Right cardiac atrium (tissue), 5 donors: Measurements from ENCODE around the gene ZER1. TPM values are rescaled to one million over a fixed set of nuclear protein-coding genes. Genes with fewer than 3 reads are reported as not detected.

ENCODE experiments used
- ATAC-seq, 2 donors: fragments of 200-7000 bp; cut with Tn5 transposase; one replicate each; pipeline versions ENCODE4 v1.8.0 to v1.9.1; 2020; ENCODE audit warnings: moderate library complexity in 2 of 2, mild to moderate bottlenecking in 1 of 2
- DNase-seq, 3 donors: peaks; one replicate each; pipeline ENCODE4 v3.0.0-alpha.2; 2020
- H3K27ac ChIP-seq: one replicate; pipeline ENCODE4 v1.5.1; 2013; ENCODE audit warnings: mild to moderate bottlenecking, low read length, control low read depth, moderate library complexity
- H3K27me3 ChIP-seq: one replicate; pipeline ENCODE4 v1.6.1; 2013; ENCODE audit not compliant: control insufficient read depth, insufficient read depth
- H3K4me1 ChIP-seq: one replicate; pipeline ENCODE4 v1.6.1; 2013; ENCODE audit warnings: low read length; ENCODE audit not compliant: control insufficient read depth, insufficient read depth
- H3K4me3 ChIP-seq: one replicate; pipeline ENCODE4 v1.5.1; 2013; ENCODE audit warnings: low read length, control low read depth
- H3K9me3 ChIP-seq: one replicate; pipeline ENCODE4 v1.6.1; 2013; ENCODE audit warnings: low read length; ENCODE audit not compliant: control insufficient read depth
- whole genome bisulfite sequencing: extraction: QIAGEN DNeasy Blood & Tissue Kit; methylation state at CpG from one replicate; pipeline ENCODE4 v1.1.7; 2013; 5-methylcytosine and 5-hydroxymethylcytosine counted together
- intact Hi-C, 4 donors: fragments of 100-400 bp; cut with DNase I; formaldehyde crosslinking; loops; one replicate each; pipeline versions ENCODE4 v1.11.0 to v1.14.0; 2022 to 2023
- polyA plus RNA-seq: library from polyadenylated mRNA; stranded (reverse); fragments of 200-250 nt; gene quantifications from one replicate; pipeline ENCODE4 v1.2.3, GENCODE V29; 2013
- total RNA-seq, 4 donors: library from RNA; stranded (reverse); fragmentation: NEBNext Ultra II Directional; extraction: Animal tissue kit (Norgen Biotek cat#: 25700); gene quantifications; one replicate each; pipeline ENCODE4 v1.2.1, GENCODE V29; 2021
- donor health status: healthy with polysubstance abuse.
- donor health status: DM: no; HTN: yes; CAD: no.
- donor health status: DM: no; HTN: no; CAD: no.
- donor health status: DM: no; HTN: yes; CAD: no; lungs with severe emphysema.
- donor health status: DM: yes; HTN: yes; CAD: no.

The ZER1 gene
- total and polyA plus RNA-seq, 5 donors = 34.7 to 56.8 (median 46.1) TPM

DNA sequence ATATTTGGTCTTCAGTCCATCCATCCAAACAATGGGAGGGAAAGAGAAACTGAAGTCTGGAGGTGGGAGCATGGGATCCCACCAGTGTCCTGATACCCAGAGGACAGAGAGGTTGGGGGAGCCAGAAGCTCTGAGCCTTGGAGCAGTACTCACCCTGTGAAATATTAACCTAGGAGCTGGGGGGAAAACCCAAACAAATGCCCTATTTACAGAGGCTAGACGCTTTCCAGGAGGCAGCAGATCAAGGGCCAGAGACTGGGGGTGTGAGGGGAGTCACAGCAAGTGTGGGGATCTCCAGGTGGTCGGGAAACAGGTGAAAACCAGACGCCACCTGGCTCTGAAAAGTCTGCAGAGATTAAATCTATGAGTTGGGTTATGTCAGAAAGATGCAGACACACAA, 6.2 kb downstream of the ZER1 start:
- intact Hi-C loops = no loop called here
- H3K27ac ChIP-seq = no peak overlapping the region
- H3K4me1 ChIP-seq = no peaks in the 10 kb centered on the region
- DNase-seq (no peak), ATAC-seq (no peak)
- WGBS = 78% methylated on average over 3 of the region's 3 CpGs
- H3K9me3 ChIP-seq = no peaks in the 10 kb centered on the region
- H3K27me3 ChIP-seq = no peaks in the 10 kb centered on the region
- no peak overlapping the region for H3K4me3 ChIP-seq

DNA sequence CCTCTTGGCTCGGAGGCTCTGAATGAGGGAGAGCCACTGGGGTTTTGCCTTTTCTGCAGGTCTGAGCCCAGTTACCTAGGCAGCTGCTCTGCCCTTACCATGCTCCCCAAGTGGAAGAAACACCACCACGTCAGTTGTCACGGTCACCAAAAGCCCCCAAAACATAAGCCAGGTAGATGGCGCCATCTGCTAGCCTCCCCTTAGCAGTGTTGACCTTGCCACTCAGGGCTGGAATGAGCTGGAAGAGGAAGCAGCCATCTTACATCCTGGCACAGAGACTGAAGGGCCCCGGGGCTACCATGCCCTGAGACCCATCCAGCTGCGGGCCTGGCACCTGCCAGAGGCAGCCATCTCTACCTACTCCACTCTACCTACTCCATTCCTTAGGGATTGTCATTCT, 7.4 kb downstream of the ZER1 start:
- H3K27me3 ChIP-seq = no peaks in the 10 kb centered on the region
- DNase-seq (no peak), ATAC-seq (no peak)
- H3K27ac ChIP-seq = no peak overlapping the region
- 81% methylated on average over 6 of the region's 6 CpGs for WGBS
- intact Hi-C loops = no loop called here
- H3K4me1 ChIP-seq = no peaks in the 10 kb centered on the region
- no peak overlapping the region for H3K4me3 ChIP-seq
- H3K9me3 ChIP-seq = no peaks in the 10 kb centered on the region

DNA sequence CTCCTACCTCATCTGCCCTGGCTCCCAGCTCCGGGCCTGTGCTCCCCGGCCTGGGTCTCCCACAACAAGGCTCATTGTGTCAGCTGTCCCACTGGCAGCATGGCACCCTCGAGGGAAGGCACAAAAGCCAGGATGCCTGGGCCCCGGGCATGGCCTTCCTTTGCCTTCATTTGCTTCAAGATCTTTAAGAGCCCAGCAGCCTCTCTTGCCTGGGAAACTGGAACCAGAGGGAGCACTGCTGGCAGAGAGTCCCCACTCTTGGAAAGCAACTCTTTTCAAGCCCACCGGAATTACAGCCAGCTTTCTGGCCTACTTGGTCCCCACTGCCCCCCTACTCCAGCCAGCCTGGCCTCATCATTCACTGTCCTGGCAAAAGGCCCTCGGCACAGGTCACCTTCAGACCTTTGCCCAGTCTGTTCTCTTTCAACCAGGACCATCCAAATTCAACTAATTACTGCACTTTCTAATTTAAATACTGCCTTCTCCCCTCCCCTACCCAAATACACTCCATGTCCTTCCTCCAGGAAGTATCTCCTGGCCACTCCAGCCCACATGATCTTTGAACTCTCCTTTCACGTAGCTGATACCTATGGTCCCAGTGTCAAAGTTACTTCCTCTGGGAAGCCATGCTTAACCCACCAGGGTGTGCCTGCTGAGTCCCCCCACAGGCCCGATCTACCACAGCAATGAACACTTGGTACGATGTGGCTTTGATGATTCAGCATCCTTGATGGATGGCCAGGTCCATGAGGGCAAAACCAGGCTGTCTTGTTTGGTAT, 8.9 kb downstream of the ZER1 start:
- DNase-seq = no peak

DNA sequence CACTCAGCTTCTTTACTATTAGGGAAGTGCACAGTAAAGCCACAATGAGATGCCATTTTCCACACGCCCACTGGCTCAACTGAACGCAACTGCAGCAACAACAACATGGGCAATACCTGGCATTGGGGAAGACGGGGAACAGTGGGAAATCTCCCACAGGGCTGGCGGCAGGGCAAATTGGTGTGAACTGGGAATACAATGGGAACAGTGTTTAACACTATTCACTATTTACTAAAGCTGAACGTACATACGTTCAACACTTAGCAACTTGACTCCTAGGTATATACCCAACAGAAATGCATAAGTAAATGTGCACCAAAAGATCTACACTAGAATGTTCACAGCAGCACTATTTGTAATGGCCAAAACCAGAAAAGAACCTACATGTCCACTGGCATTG, 14.1 kb downstream of the ZER1 start:
- DNase-seq (no peak), ATAC-seq (no peak)
- Histone ChIP-seq H3K27ac (no peak overlapping the region), H3K4me3 (no peak overlapping the region), H3K27me3 (no peaks in the 10 kb centered on the region), H3K4me1 (no peaks in the 10 kb centered on the region), H3K9me3 (no peaks in the 10 kb centered on the region)
- intact Hi-C loops = no loop called here
- 86% methylated on average over 6 of the region's 6 CpGs for WGBS

More for the DNA sequence above, 8.9 kb downstream of the ZER1 start:
- intact Hi-C loops = no loop called here
- Histone ChIP-seq H3K4me1 (no peaks in the 10 kb centered on the region), H3K4me3 (no peak overlapping the region), H3K27ac (no peak overlapping the region), H3K9me3 (no peaks in the 10 kb centered on the region), H3K27me3 (no peaks in the 10 kb centered on the region)
- no peak for ATAC-seq
- 81% methylated on average over 9 of the region's 9 CpGs for WGBS

DNA sequence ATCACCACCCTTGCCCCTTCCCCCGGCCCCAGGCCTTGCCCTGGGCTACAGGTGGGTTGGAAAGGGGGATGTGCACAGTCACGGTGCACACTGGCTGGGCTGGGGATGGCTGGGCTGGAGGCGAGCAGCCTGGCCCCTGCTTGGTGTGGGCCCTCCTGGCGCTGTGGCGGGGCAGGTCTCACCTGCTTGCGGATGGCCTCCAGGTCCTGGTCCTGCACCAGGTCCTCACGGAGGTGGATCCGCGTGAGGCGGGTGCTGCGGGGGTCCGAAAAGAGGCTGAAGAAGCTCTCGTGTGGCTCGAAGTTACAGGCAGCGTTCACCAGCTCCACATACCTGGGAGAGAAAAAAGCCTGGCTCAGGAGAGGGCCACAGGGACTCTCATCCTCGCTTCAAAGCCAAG, 18.1 kb downstream of the ZER1 start:
- no peaks in the 10 kb centered on the region for H3K9me3 ChIP-seq
- intact Hi-C loops = no loop called here
- no peak overlapping the region for H3K27ac ChIP-seq
- peak in 1 of 2 donors; percentile 26 for ATAC-seq
- no peak for DNase-seq
- no peak overlapping the region for H3K4me3 ChIP-seq
- WGBS = 95% methylated on average over 16 of the region's 16 CpGs
- H3K27me3 ChIP-seq = no peaks in the 10 kb centered on the region
- H3K4me1 ChIP-seq = no peaks in the 10 kb centered on the region

DNA sequence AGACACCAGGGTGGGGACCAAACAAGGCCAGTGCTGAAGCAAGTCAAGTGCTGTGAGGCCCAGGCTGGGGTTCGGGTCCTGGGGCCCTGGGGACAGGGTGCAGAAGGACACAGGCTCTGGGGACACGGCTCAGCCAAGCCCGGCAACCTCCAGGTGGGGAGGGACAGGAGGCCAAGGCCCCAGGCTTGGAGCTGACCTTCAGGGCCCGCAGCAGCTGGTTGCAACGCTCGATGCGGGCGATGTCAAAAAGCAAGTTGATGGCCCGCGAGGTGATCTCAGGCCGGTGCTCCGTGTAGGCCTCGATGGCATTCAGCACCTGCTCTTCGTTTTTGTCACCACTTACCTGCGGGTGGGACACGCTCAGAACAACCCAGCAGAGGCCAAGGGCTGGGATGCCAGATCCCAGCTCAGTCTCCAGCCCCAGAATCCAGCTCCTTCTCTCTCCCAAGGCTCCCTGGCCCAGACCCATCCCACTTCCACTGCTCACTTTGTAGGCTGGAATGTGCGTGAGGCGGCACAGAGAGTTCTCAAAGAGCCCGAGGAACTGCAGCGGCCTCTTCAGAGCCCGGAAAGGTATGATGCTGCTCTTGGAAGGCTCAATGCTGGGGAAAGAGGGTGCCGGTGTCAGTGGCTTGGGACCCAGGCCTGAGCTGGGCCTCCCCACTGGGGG, 20.7 kb downstream of the ZER1 start:
- Histone ChIP-seq H3K27me3 (no peaks in the 10 kb centered on the region), H3K4me3 (no peak overlapping the region), H3K27ac (no peak overlapping the region), H3K9me3 (no peaks in the 10 kb centered on the region), H3K4me1 (no peaks in the 10 kb centered on the region)
- WGBS = 90% methylated on average over 22 of the region's 22 CpGs
- DNase-seq (no peak), ATAC-seq (no peak)
- intact Hi-C loops = no loop called here

DNA sequence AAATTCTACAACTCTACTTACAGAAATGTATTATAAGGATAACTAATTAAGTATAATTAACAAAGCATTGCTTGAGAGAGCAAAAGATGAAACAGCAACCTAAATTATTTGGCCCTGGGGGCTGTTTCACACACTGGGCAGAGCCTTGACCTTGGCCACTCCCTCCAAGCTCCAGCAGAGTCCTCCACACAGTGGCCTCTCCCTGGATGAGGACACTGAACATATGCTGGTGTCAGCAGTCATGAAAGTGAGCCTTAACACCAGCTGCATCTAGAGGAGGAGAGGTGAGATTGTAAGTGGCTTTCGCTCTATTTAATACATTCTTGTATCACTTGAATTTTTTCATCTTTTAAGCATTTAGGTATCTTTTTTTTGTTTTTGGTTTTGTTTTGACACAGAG, 24.5 kb downstream of the ZER1 start:
- ATAC-seq (no peak), DNase-seq (no peak)
- intact Hi-C loops = no loop called here
- Histone ChIP-seq H3K4me1 (no peaks in the 10 kb centered on the region), H3K27me3 (no peaks in the 10 kb centered on the region), H3K4me3 (no peak overlapping the region), H3K9me3 (no peaks in the 10 kb centered on the region), H3K27ac (no peak overlapping the region)
- 96% methylated on average over 1 of the region's 1 CpG for WGBS

DNA sequence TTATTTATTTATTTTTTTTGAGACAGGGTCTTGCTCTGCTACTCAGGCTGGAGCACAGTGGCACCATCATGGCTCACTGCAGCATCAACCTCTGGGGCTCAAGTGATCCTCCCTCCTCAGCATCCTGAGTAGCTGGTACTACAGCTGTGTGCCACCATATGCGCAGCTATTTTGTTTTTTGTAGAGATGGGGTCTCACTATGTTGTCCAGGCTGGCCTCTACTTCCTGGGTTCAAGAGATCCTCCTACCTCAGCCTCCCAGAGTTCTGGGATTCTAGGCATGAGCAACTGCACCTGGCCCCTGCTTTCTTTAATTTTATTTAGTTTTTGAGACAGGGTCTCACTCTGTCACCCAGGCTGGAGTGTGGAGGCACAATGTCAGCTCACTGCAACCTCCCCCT, 28.3 kb downstream of the ZER1 start:
- 100% methylated on average over 1 of the region's 1 CpG for WGBS
- no peak overlapping the region for H3K27ac ChIP-seq
- intact Hi-C loops = no loop called here
- H3K4me1 ChIP-seq = no peaks in the 10 kb centered on the region
- no peaks in the 10 kb centered on the region for H3K9me3 ChIP-seq
- ATAC-seq (no peak), DNase-seq (no peak)
- H3K27me3 ChIP-seq = no peaks in the 10 kb centered on the region
- no peak overlapping the region for H3K4me3 ChIP-seq

DNA sequence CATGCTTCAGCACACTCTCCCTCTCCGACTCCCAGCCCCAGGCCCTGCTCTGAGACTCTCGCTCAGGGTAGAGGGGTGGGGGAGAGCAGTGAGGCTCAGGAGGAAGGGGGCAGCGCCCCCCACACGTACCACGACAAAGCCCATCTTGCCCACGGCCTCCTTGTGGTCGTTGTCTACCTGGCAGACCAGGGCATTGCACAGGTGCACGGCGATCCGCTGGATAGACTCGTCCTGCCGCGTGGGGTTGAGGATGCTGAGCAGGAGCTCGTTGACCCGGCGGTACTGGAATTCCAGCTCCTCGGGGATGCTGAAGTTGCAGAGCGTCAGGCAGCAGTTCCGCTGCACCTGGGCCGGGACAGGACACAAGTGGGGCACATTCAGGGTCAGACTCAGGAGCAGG, 29.3 kb downstream of the ZER1 start:
- Histone ChIP-seq H3K4me1 (no peaks in the 10 kb centered on the region), H3K9me3 (no peaks in the 10 kb centered on the region), H3K27me3 (no peaks in the 10 kb centered on the region), H3K27ac (no peak overlapping the region), H3K4me3 (no peak overlapping the region)
- no peak for DNase-seq
- 83% methylated on average over 20 of the region's 20 CpGs for WGBS
- ATAC-seq = peak; percentile 26 to 43
- intact Hi-C loops = no loop called here

DNA sequence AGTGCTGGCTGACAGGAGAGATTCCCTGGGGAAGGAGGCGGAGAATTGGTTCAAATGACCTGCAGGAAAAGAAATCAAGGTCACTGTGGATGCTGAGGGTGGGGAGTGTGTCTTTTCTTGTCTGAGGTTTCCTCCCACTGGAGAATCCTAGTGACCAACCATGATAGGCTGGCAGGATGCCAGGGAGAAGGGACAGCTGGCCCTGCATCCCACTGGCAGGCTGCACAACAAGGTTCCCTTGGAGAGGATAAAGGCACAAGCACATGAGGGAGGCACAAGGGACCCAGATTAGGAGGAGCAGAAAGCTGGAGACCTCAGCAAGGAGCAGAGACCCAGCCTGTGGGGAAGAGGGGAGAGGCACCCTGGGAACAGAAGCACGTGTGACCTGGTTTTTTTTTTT, 36.4 kb downstream of the ZER1 start:
- 74% methylated on average over 2 of the region's 2 CpGs for WGBS
- H3K4me1 ChIP-seq = no peaks in the 10 kb centered on the region
- H3K27ac ChIP-seq = no peak overlapping the region
- DNase-seq = no peak
- H3K27me3 ChIP-seq = no peaks in the 10 kb centered on the region
- intact Hi-C loops = no loop called here
- ATAC-seq = no peak
- H3K4me3 ChIP-seq = no peak overlapping the region
- H3K9me3 ChIP-seq = no peaks in the 10 kb centered on the region

DNA sequence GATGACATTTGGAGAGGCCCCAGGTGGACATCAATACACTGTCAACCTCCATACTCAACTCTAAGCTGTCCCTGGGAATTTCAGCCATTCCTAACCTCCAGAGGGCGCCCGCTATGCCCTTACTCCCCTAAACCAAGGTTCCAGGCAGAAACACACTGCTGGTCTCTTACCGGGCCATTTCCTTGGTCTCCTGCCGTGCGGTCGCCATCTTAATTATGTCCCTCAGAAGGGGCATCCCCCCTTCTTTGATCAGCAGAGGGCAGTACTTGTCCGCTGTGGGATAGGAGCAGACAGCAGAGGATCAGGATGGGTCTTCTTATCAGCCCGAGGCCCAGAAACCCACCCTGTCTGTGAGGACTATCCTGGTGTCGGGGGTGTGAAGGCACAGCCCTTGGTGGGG, 38.5 kb downstream of the ZER1 start:
- peak; percentile 73 to 84 (median 79) for DNase-seq
- intact Hi-C loops = no loop called here
- WGBS = 24% methylated on average over 9 of the region's 9 CpGs
- Histone ChIP-seq H3K27me3 (no peaks in the 10 kb centered on the region), H3K4me3 (no peak overlapping the region), H3K4me1 (no peaks in the 10 kb centered on the region), H3K9me3 (no peaks in the 10 kb centered on the region), H3K27ac (peak overlapping the region; percentile 39)
- ATAC-seq = peak; percentile 56 to 82
